GM12873 (cell line): ENCODE measurements around the gene BACE1-AS.

Source experiments
- TF ChIP-seq, protein P1 (sequence below): IDR thresholded peaks from 2 replicates; pipeline ENCODE4 v1.5.1; 2012; ENCODE audit warnings: low read depth, mild to moderate bottlenecking, moderate library complexity, low read length, control low read depth; ENCODE audit not compliant: insufficient read depth; ENCODE audit errors: missing control alignments

Gene BACE1-AS

DNA sequence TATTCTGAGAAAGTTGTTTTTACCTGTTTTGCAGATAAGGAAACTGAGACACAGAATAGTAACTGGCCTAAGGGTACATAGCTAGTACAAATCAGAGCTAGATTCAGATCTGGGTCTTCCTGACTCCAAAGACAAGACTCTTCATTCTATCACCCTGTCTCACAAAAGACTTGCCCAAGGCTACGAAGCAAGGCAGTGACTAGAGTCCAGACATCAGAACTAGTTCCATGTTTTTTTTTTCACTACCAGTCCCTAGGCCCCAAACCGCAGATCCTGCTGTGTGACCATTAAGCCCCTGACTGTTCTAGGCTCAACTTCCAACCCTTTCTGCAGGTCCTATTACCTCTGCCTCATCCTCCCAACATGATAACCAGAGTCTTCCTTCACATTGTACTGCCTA lies 1.5 kb downstream of the BACE1-AS start:
- TF ChIP-seq, protein P1, sequence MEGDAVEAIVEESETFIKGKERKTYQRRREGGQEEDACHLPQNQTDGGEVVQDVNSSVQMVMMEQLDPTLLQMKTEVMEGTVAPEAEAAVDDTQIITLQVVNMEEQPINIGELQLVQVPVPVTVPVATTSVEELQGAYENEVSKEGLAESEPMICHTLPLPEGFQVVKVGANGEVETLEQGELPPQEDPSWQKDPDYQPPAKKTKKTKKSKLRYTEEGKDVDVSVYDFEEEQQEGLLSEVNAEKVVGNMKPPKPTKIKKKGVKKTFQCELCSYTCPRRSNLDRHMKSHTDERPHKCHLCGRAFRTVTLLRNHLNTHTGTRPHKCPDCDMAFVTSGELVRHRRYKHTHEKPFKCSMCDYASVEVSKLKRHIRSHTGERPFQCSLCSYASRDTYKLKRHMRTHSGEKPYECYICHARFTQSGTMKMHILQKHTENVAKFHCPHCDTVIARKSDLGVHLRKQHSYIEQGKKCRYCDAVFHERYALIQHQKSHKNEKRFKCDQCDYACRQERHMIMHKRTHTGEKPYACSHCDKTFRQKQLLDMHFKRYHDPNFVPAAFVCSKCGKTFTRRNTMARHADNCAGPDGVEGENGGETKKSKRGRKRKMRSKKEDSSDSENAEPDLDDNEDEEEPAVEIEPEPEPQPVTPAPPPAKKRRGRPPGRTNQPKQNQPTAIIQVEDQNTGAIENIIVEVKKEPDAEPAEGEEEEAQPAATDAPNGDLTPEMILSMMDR, result no peak

- TF ChIP-seq, protein P1, result no peak
Observed at GRCh38 chr11:117295438-117296137, 4.4 kb downstream of the BACE1-AS start.

DNA sequence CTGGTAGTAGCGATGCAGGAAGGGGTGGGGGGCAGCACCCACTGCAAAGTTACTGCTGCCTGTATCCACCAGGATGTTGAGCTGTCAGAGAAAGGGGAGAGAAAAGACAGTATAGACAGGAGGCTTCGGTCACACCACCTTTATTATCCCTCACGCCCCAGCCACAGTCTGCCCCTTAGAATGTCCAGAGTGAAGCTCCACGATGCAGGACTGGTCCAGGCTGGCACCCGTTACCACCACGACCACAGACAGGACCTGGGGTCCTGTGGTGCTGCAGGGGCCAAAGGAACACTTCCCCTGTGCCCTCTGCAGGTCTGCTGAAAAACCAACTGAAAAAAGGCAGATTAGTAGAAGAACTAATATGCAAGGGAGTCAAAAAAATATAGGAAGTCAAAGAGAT lies 5.7 kb downstream of the BACE1-AS start:
- TF ChIP-seq, protein P1, result no peak

- TF ChIP-seq, protein P1, result no peak
Observed at GRCh38 chr11:117298195-117298594, 7.0 kb downstream of the BACE1-AS start.

DNA sequence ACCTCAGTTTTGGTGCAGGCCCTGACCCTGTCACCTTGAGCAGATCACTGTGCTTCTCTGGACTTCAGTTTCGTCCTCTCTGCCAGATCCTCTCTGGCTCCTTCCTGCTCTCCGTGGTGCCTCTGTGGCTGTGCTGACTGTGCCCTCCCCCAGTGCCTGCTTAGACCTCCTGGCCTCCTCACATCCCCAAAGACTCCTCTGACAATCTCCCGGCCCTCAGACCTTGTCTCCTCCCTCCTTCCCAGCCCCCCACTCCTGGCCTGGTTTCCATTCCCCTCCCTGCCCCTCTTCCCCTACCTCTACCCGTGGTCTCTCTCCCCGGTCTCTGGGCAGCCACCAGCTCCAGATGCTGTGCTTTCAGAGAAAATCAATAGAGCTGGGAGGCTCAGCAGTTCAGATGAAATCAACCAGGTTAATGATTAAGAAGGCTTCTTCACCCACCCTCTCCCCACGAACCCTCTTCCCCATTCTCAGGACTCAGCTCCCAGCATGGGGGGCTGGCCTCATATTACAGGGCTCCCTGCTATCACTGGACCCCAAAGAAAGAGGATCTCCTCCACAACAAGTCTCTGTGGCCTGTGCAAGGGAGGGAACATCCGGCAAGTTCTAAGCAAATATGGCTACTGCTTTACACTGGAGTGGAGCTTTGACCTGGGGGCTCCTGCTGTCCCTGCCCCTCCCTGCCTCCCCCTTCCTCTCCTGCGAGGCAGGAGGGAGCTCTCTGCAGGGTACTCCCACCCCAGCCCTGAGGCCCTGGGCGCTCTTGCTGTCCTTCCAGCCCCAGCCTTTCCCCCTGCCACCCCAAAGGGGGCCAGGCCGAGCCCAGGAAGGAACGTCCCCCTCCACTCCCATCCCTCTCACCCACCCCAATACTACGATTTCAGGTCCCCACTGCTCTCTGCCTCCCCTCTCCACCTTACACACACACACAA lies 8.5 kb downstream of the BACE1-AS start:
- TF ChIP-seq, protein P1, result no peak

DNA sequence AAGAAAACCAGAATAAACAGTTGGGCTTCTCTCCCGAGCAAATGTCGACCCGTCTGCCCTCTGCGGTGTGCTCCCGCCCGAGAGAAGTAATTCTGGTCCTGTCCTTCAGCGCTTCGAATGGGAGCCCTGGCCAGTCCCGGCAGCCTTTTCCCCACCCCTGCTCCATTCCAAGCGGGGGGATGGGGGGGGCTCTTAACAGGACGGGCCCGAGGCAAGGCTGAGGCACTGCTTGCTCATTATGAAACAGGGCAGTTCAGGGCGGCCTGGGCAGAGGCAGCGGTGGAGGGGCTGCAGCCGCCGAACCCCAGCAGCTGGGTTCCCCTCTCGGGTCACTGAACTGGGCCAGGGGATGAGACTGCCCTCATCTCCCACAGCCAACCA lies 9.1 kb downstream of the BACE1-AS start:
- TF ChIP-seq, protein P1, result no peak

- TF ChIP-seq, protein P1, result no peak
Observed at GRCh38 chr11:117300773-117301172, 9.6 kb downstream of the BACE1-AS start.
